Measurements from ENCODE around the gene CYTH3.
"Not testable (repeated sequence)": the region's sequence is repeated elsewhere in the genome, so short reads cannot be mapped to it uniquely, and the experiment has no call there.

Gene CYTH3, protein sequence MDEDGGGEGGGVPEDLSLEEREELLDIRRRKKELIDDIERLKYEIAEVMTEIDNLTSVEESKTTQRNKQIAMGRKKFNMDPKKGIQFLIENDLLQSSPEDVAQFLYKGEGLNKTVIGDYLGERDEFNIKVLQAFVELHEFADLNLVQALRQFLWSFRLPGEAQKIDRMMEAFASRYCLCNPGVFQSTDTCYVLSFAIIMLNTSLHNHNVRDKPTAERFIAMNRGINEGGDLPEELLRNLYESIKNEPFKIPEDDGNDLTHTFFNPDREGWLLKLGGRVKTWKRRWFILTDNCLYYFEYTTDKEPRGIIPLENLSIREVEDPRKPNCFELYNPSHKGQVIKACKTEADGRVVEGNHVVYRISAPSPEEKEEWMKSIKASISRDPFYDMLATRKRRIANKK

DNA sequence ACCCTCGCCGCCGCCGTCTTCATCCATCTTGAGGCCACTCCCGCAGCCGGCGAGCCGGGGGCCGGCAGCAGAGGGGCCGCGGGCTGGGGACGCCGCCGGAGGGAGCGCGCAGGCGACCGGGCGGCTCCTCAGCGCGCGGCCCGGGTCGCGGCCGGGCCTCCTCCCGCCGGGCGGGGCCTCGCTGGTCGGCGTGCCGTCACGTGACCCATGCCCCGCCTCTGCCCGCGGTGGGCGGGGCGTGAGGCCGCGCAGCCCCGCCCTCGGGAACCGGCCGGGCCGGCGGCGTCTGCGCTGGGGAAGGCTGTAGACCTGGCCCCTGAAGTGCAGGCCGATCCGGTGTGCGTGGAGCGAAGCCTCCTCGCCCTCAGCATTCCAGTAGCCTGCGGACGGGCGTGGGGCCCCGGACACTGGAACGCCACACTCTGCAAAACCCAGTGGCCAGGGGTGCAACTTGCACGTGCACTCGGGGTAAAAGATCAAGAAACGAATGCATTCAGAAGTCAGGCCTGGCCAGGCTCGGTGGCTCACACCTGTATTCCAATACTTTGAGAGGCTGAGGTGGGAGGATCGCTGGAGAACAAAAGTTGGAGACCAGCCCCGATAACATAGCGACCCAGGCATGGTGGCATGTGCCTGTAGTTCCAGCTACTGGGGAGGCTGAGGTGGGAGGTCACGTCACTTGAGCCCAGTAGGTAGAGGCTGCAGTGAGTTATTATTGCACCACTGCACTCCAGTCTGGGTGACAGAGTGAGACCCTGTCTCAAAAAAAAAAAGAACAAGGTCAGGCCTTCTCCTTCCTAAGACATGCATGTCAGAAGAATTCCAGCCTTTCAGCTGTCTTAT, at the start of gene CYTH3:
CYTH3 (minus strand) TSS at position 144 of the 843 bp plus-strand sequence; CDS start at position 27, 117 bp downstream.
- Histone ChIP-seq H3K4me1 (ENCODE audit: control insufficient read depth, insufficient read depth, low read length) (peaks cover 19% of the 10 kb centered on the region; the same call in 1 of the 2 replicates), H3K27ac (ENCODE audit: low read depth, low read length) (no peak within 1 kb of the TSS), H3K36me3 (ENCODE audit: control insufficient read depth, insufficient read depth, low read length) (no peaks in the 10 kb centered on the region)

DNA sequence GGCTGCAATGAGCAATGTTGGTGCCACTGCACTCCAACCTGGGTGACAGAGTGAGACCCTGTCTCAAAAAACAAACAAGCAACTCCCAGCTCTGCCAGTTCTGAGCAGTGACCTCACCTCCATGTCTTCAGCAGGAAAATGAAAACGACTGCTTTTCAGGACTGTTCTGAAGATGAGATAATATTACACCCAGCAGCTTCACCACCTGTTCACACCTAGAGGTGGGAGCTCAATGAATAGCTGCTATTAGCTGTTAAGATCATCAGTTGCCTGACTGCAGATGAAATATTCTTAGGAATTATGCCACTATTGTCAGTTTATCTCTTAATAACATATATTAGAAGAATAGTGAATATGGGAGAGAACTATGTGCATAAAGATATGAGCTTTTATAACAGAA, 48.4 kb upstream of the CYTH3 start:
- Histone ChIP-seq H3K9me3 (ENCODE audit: control insufficient read depth, insufficient read depth, low read depth, low read length) (no peaks in the 10 kb centered on the region), H3K36me3 (ENCODE audit: control insufficient read depth, insufficient read depth, low read length) (no peaks in the 10 kb centered on the region), H3K27me3 (ENCODE audit: control insufficient read depth, insufficient read depth, low read length) (no peaks in the 10 kb centered on the region), H3K9ac (ENCODE audit: low read length) (no peak overlapping the region), H3K4me1 (ENCODE audit: control insufficient read depth, insufficient read depth, low read length) (peaks cover 7% of the 10 kb centered on the region; the same call in 1 of the 2 replicates), H3K27ac (ENCODE audit: low read depth, low read length) (no peak overlapping the region), H3K4me3 (ENCODE audit: low read depth, low read length) (no peak overlapping the region)

More for the DNA sequence above, at the start of gene CYTH3:
- H3K4me3 ChIP-seq (ENCODE audit: low read depth, low read length) = peak within 1 kb of the TSS; percentile 88
- no peaks in the 10 kb centered on the region for H3K9me3 ChIP-seq (ENCODE audit: control insufficient read depth, insufficient read depth, low read depth, low read length)
- H3K9ac ChIP-seq (ENCODE audit: low read length) = peak within 1 kb of the TSS; percentile 51
- peaks cover 15% of the 10 kb centered on the region for H3K27me3 ChIP-seq (ENCODE audit: control insufficient read depth, insufficient read depth, low read length)

DNA sequence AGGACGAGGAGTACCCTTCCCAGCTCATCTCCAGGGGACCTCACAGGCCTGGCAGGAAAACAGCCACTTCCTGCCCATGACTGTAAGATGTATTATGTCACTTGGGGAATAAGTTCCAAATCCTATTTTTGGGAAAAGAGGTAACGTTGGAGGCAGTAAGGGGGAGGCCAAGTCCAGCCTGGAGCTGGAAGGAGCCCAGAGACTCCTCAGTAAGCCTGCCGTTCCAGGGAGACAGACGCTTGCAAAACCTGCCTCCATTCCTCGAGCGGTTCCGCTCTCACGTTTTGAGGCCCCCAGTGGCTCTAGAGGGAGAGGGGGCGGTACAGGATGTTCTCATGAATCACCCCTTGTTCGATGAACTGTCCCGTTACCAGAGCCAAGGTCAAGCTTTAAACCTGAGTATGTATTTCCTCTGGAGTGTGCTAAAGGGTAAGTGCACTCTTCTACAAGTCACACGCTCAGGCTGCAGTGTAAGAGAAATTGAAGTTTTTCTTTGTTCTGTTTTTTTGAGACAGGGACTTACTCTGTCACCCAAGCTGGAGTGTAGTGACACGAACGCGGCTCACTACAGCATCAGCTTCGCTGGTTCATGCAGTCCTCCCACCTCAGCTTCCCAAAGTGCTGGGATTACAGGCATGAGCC, 45.5 kb upstream of the CYTH3 start:
- Histone ChIP-seq H3K27ac (ENCODE audit: low read depth, low read length) (no peak overlapping the region), H3K36me3 (ENCODE audit: control insufficient read depth, insufficient read depth, low read length) (no peaks in the 10 kb centered on the region), H3K4me1 (ENCODE audit: control insufficient read depth, insufficient read depth, low read length) (peaks cover 7% of the 10 kb centered on the region; the same call in 1 of the 2 replicates), H3K4me3 (ENCODE audit: low read depth, low read length) (no peak overlapping the region), H3K9ac (ENCODE audit: low read length) (no peak overlapping the region), H3K9me3 (ENCODE audit: control insufficient read depth, insufficient read depth, low read depth, low read length) (no peaks in the 10 kb centered on the region), H3K27me3 (ENCODE audit: control insufficient read depth, insufficient read depth, low read length) (no peaks in the 10 kb centered on the region)

DNA sequence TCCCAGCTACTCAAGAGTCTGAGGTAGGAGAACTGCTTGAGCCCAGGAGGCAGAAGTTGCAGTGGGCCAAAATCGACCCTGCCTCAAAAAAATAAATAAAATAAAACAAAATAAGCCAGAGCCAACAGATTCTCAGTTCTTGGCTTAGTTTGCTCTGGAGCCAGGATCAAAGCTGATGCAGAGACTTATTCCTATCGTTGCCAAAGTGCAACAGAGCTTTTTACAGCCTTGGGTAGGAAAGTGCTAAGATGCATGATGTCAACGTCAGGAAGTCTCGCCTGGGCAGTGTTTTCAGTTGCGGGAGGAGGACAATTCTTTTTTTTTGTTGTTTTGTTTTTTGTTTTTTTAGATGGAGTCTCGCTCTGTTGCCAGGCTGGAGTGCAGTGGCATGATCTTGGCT, 43.8 kb upstream of the CYTH3 start:
- Histone ChIP-seq H3K9me3 (ENCODE audit: control insufficient read depth, insufficient read depth, low read depth, low read length) (no peaks in the 10 kb centered on the region), H3K9ac (ENCODE audit: low read length) (no peak overlapping the region), H3K27ac (ENCODE audit: low read depth, low read length) (no peak overlapping the region), H3K4me3 (ENCODE audit: low read depth, low read length) (no peak overlapping the region), H3K4me1 (ENCODE audit: control insufficient read depth, insufficient read depth, low read length) (peaks cover 7% of the 10 kb centered on the region; the same call in 1 of the 2 replicates), H3K36me3 (ENCODE audit: control insufficient read depth, insufficient read depth, low read length) (no peaks in the 10 kb centered on the region), H3K27me3 (ENCODE audit: control insufficient read depth, insufficient read depth, low read length) (no peaks in the 10 kb centered on the region)

DNA sequence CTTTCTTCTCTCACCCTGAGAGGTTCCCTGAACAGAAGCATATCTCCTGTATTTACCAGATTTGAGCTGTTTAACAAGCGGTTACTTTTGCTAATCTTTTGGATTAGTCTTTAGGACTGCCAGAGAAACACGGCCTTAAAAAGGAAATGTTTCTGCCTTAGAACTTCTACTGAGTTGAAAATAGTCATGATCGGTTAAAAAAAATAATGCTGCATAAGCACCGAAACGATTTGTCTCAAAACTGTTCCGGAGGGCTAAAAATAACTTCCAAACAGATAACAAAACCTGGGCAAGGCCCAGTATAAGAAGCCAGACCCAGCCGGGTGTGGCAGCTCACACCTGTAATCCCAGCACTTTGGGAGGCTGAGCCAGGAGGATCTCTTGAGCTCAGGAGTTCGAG, 43.3 kb upstream of the CYTH3 start:
- peaks cover 7% of the 10 kb centered on the region; the same call in 1 of the 2 replicates for H3K4me1 ChIP-seq (ENCODE audit: control insufficient read depth, insufficient read depth, low read length)

DNA sequence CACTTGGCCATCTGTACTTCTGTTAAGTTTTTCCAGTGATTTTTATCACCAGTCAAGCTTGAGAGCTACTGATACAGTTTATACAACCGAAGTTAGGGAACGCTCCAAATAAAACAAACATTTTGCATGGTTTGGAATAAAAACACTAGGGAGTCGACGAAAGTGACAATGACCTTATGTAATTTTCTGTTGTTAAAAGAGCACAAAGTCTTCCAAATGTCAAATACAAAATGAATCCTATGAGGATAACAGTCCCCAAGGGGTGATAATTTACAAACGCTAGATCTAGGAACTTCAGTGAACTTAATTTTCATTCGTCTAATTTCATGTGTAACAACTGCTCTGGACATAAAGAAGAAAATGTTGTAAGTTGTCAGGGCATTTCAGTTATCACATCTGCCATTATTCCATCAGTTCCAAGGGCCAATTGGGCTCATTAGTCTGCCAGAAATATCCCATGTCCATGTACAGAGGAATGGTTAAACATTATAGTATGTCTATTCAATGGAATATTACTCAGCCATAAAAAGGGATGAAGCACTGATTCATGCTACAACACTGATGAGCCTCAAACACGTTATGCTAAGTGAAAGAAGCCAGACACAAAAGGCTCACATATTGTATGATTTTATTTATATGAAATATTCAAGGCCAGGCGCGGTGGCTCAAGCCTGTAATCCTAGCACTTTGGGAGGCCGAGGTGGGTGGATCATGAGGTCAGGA, 38.0 kb upstream of the CYTH3 start:
- no peak overlapping the region for H3K9ac ChIP-seq (ENCODE audit: low read length)
- no peaks in the 10 kb centered on the region for H3K4me1 ChIP-seq (ENCODE audit: control insufficient read depth, insufficient read depth, low read length)
- H3K4me3 ChIP-seq (ENCODE audit: low read depth, low read length) = no peak overlapping the region
- no peak overlapping the region for H3K27ac ChIP-seq (ENCODE audit: low read depth, low read length)
- H3K9me3 ChIP-seq (ENCODE audit: control insufficient read depth, insufficient read depth, low read depth, low read length) = no peaks in the 10 kb centered on the region
- no peaks in the 10 kb centered on the region for H3K36me3 ChIP-seq (ENCODE audit: control insufficient read depth, insufficient read depth, low read length)
- H3K27me3 ChIP-seq (ENCODE audit: control insufficient read depth, insufficient read depth, low read length) = no peaks in the 10 kb centered on the region

More for the DNA sequence above, 43.3 kb upstream of the CYTH3 start:
- Histone ChIP-seq H3K36me3 (ENCODE audit: control insufficient read depth, insufficient read depth, low read length) (no peaks in the 10 kb centered on the region), H3K4me3 (ENCODE audit: low read depth, low read length) (no peak overlapping the region), H3K9ac (ENCODE audit: low read length) (no peak overlapping the region), H3K27me3 (ENCODE audit: control insufficient read depth, insufficient read depth, low read length) (no peaks in the 10 kb centered on the region), H3K27ac (ENCODE audit: low read depth, low read length) (no peak overlapping the region), H3K9me3 (ENCODE audit: control insufficient read depth, insufficient read depth, low read depth, low read length) (no peaks in the 10 kb centered on the region)

DNA sequence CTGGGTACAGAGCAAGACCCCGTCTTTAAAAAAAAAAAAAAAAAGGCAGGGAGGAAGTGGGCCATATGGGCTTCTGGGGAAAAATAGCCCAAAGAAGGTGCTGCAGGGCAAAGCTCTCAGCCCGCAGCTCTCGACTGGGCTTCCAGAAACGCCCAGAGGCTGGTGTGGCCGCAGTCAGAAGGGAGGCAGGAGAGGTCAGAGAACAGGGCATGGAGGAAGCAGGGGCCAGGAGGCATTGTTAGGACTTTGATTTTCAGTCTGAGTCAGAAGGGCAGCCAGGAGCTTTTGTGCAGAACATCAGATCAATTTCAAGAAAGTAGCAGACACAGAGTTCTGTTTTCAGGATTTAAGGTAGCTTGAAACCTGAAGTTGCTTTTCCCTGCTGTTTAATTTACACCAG, 35.3 kb upstream of the CYTH3 start:
- no peak overlapping the region for H3K4me3 ChIP-seq (ENCODE audit: low read depth, low read length)
- no peak overlapping the region for H3K9ac ChIP-seq (ENCODE audit: low read length)
- H3K4me1 ChIP-seq (ENCODE audit: control insufficient read depth, insufficient read depth, low read length) = no peaks in the 10 kb centered on the region
- no peak overlapping the region for H3K27ac ChIP-seq (ENCODE audit: low read depth, low read length)
- H3K27me3 ChIP-seq (ENCODE audit: control insufficient read depth, insufficient read depth, low read length) = no peaks in the 10 kb centered on the region
- H3K36me3 ChIP-seq (ENCODE audit: control insufficient read depth, insufficient read depth, low read length) = no peaks in the 10 kb centered on the region
- H3K9me3 ChIP-seq (ENCODE audit: control insufficient read depth, insufficient read depth, low read depth, low read length) = no peaks in the 10 kb centered on the region

DNA sequence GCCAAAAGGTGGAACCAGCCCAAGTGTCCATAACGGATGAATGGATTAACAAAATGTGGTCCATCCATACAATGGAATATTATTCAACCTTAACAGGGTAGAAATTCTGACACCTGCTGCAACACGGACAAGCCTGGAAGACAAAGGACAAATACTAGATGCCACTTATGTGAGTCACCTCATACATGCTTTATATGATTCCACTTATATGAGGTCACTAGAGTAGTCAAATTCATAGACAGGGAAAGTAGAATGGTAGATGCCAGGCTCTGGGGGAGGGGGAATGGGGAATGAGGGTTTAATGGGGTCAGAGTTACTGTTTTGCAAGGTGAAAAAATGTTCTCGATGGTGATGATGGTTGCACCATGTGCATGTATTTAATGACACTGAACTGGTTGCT, 34.0 kb upstream of the CYTH3 start:
- no peaks in the 10 kb centered on the region for H3K27me3 ChIP-seq (ENCODE audit: control insufficient read depth, insufficient read depth, low read length)
- no peak overlapping the region for H3K9ac ChIP-seq (ENCODE audit: low read length)
- H3K9me3 ChIP-seq (ENCODE audit: control insufficient read depth, insufficient read depth, low read depth, low read length) = no peaks in the 10 kb centered on the region
- no peaks in the 10 kb centered on the region for H3K36me3 ChIP-seq (ENCODE audit: control insufficient read depth, insufficient read depth, low read length)
- no peaks in the 10 kb centered on the region for H3K4me1 ChIP-seq (ENCODE audit: control insufficient read depth, insufficient read depth, low read length)
- H3K4me3 ChIP-seq (ENCODE audit: low read depth, low read length) = no peak overlapping the region
- H3K27ac ChIP-seq (ENCODE audit: low read depth, low read length) = no peak overlapping the region

DNA sequence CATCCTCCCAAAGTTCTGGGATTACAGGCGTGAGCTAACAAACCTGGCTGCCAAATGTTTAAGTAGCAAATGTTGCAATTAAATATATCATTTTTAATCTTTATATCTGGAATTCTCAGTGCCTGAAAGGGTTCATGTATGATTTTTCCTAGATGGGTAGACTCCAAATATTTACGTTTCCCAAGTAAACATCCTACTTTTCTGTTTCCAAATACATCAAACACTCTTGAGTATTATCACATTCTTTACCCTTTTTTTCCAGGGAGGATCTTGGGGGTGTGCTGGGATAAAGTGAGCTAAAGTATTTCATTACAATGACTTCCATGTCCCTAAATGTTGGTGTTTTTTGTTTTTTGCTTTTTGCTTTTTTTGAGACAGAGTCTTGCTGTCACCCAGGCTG, 32.9 kb upstream of the CYTH3 start:
- H3K9me3 ChIP-seq (ENCODE audit: control insufficient read depth, insufficient read depth, low read depth, low read length) = no peaks in the 10 kb centered on the region
- no peak overlapping the region for H3K27ac ChIP-seq (ENCODE audit: low read depth, low read length)
- no peak overlapping the region for H3K4me3 ChIP-seq (ENCODE audit: low read depth, low read length)
- no peak overlapping the region for H3K9ac ChIP-seq (ENCODE audit: low read length)
- no peaks in the 10 kb centered on the region for H3K4me1 ChIP-seq (ENCODE audit: control insufficient read depth, insufficient read depth, low read length)
- H3K27me3 ChIP-seq (ENCODE audit: control insufficient read depth, insufficient read depth, low read length) = no peaks in the 10 kb centered on the region
- H3K36me3 ChIP-seq (ENCODE audit: control insufficient read depth, insufficient read depth, low read length) = no peaks in the 10 kb centered on the region

DNA sequence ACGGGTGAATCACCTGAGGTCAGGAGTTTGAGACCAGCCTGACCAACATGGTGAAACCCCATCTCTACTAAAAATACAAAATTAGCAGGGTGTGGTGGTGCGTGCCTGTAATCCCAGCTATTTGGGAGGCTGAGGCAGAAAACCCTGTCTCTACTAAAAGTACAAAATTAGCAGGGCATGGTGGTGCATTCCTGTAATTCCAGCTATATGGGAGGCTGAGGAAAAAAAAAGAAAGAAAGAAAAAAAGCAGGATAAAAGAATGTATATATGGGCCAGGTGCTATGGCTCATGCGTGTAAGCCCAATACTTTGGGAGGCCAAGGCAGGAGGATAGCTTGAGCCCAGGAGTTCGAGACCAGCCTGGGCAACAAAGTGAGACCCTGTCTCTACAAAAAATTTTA, 29.0 kb upstream of the CYTH3 start:
- H3K27me3 ChIP-seq (ENCODE audit: control insufficient read depth, insufficient read depth, low read length); H3K4me3 ChIP-seq (ENCODE audit: low read depth, low read length); H3K9ac ChIP-seq (ENCODE audit: low read length); H3K9me3 ChIP-seq (ENCODE audit: control insufficient read depth, insufficient read depth, low read depth, low read length); H3K36me3 ChIP-seq (ENCODE audit: control insufficient read depth, insufficient read depth, low read length); H3K4me1 ChIP-seq (ENCODE audit: control insufficient read depth, insufficient read depth, low read length); H3K27ac ChIP-seq (ENCODE audit: low read depth, low read length): not testable (repeated sequence)

Measured in HUES6 (cell line).